Transverse colon (tissue), 4 donors: ENCODE measurements around the gene GOLT1A. TPM values are rescaled to one million over a fixed set of nuclear protein-coding genes. Genes with fewer than 3 reads are reported as not detected.

Source experiments
- DNase-seq: peaks from one replicate; pipeline ENCODE4 v3.0.0-alpha.2; 2019
- H3K27ac ChIP-seq, 4 donors: fragments of 200-600 bp; sonication (generic); 2 replicates each; pipeline ENCODE4 v1.5.1; 2016 to 2018; ENCODE audit warnings: inconsistent platforms in 4 of 4
- H3K27me3 ChIP-seq: fragments of 200-600 bp; sonication (generic); 2 replicates; pipeline ENCODE4 v1.5.1; 2017; ENCODE audit warnings: inconsistent platforms
- H3K36me3 ChIP-seq, 4 donors: fragments of 200-600 bp; sonication (generic); 2 replicates each; pipeline ENCODE4 v1.5.1; 2017 to 2019; ENCODE audit warnings: inconsistent platforms in 4 of 4
- H3K4me1 ChIP-seq, 4 donors: fragments of 200-600 bp; sonication (generic); 2 replicates each; pipeline ENCODE4 v1.5.1; 2017 to 2020; ENCODE audit warnings: inconsistent platforms in 4 of 4
- H3K4me3 ChIP-seq, 4 donors: fragments of 200-600 bp; sonication (generic); 1 replicate in 1 of 4; 2 replicates in 3 of 4; pipeline versions ENCODE4 v1.5.1 to v1.6.1; 2017 to 2019; ENCODE audit warnings: inconsistent platforms in 4 of 4
- H3K9me3 ChIP-seq, 2 donors: fragments of 200-600 bp; sonication (generic); 2 replicates each; pipeline ENCODE4 v1.5.1; 2017 to 2019; ENCODE audit warnings: inconsistent platforms in 2 of 2
- EP300 ChIP-seq: sonication (generic); formaldehyde crosslinking; IDR thresholded peaks from one replicate; pipeline ENCODE4 v1.6.1; 2017; ENCODE audit warnings: antibody characterized with exemption, low read depth
- POLR2A ChIP-seq: fragments of 450-650 bp; IDR thresholded peaks from one replicate; pipeline ENCODE4 v1.6.1; 2016; ENCODE audit warnings: antibody characterized with exemption, mild to moderate bottlenecking, moderate library complexity
- POLR2AphosphoS5 ChIP-seq, 3 donors: sonication (generic); formaldehyde crosslinking; IDR thresholded peaks; one replicate each; pipeline ENCODE4 v1.6.1; 2016; ENCODE audit warnings: antibody characterized with exemption in 3 of 3
- WGBS, 2 donors: methylation state at CpG; one replicate each; pipeline ENCODE4 v1.1.5; 2018; ENCODE audit warnings: low coverage in 1 of 2; 5-methylcytosine and 5-hydroxymethylcytosine counted together
- in situ Hi-C, 4 donors: fragments of 200-750 bp; cut with MboI; loops; one replicate each; pipeline versions ENCODE4 v1.15.0 to v1.15.1; 2017; ENCODE audit warnings: low sequenced_read_pairs in 3 of 4, low pct_ligation_motif_present in 1 of 4, low pct_unique_long_range_greater_than_20kb in 1 of 4
- intact Hi-C: fragments of 100-400 bp; cut with DNase I; formaldehyde crosslinking; loops from one replicate; pipeline ENCODE4 v1.15.1; 2023; ENCODE audit warnings: low total_unique reads
- total RNA-seq, 4 donors: library from RNA; depleted of rRNA; stranded (reverse); fragments of >200 nt; gene quantifications; one replicate each; pipeline ENCODE4 v1.1.0, GENCODE V29; 2016
- TF ChIP-seq, protein P1 (sequence below), 5 experiments: fragments of 200-600 bp in 3 of 5; fragments of 450-650 bp in 2 of 5; sonication (generic) in 3 of 5; IDR thresholded peaks; 1 replicate in 2 of 5; 2 replicates in 3 of 5; pipeline ENCODE4 v1.5.1; 2016 to 2017; ENCODE audit warnings: antibody characterized with exemption in 5 of 5, inconsistent platforms in 3 of 5, mild to moderate bottlenecking in 2 of 5, moderate library complexity in 1 of 5

Gene GOLT1A
- total RNA-seq, 4 donors from 2014 or later, result 9.7 to 13.8 TPM; not detected in 2

- no peak for DNase-seq
- Histone ChIP-seq H3K4me3 (no peak overlapping the region), H3K36me3 (peaks cover 0 to 8% (median 0%) of the 10 kb centered on the region in 4 donors), H3K4me1 (no peaks in the 10 kb centered on the region), H3K9me3 (no peaks in the 10 kb centered on the region), H3K27ac (no peak overlapping the region), H3K27me3 (no peaks in the 10 kb centered on the region)
- TF ChIP-seq, protein P1, sequence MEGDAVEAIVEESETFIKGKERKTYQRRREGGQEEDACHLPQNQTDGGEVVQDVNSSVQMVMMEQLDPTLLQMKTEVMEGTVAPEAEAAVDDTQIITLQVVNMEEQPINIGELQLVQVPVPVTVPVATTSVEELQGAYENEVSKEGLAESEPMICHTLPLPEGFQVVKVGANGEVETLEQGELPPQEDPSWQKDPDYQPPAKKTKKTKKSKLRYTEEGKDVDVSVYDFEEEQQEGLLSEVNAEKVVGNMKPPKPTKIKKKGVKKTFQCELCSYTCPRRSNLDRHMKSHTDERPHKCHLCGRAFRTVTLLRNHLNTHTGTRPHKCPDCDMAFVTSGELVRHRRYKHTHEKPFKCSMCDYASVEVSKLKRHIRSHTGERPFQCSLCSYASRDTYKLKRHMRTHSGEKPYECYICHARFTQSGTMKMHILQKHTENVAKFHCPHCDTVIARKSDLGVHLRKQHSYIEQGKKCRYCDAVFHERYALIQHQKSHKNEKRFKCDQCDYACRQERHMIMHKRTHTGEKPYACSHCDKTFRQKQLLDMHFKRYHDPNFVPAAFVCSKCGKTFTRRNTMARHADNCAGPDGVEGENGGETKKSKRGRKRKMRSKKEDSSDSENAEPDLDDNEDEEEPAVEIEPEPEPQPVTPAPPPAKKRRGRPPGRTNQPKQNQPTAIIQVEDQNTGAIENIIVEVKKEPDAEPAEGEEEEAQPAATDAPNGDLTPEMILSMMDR (IDR thresholded peaks at IDR 0.05), result no peak
- TF ChIP-seq POLR2A (no peak), POLR2AphosphoS5 (IDR thresholded peaks at IDR 0.05) (no peak), EP300 (no peak)
- intact Hi-C loops, result no loop called here
- WGBS, 2 donors, result 93% methylated on average over 4 of the region's 4 CpGs; no CpG with 5 or more reads in 1 of the 2 donors
- in situ Hi-C loops, result no loop called here
Measured at GRCh38 chr1:204246876-204247275, 33.1 kb upstream of the GOLT1A start.

DNA sequence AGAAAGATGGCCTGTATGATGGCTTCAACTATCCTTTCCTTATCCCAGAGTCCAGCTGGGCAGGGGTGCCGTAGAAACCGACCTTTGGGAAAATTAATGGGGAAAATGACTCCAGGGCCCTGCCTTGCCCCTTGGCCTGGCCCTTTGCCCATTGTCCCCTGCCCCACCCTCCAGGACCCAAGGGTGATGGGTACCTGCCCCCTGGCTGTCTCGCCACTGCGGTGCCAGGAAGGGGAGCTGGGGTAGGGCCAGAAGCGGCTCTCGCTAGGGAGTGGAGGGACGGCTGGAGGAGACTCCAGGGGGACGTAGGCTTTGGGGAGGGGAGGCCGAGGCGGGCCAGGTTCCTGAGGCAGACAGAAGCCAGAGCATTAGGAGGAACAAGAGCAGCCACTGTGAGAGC lies 29.1 kb upstream of the GOLT1A start:
- Histone ChIP-seq H3K9me3 (no peaks in the 10 kb centered on the region), H3K4me1 (no peaks in the 10 kb centered on the region), H3K27me3 (no peaks in the 10 kb centered on the region), H3K36me3 (peaks cover 0 to 17% (median 0%) of the 10 kb centered on the region in 4 donors), H3K4me3 (no peak overlapping the region), H3K27ac (no peak overlapping the region)
- intact Hi-C loops, result no loop called here
- TF ChIP-seq POLR2AphosphoS5 (IDR thresholded peaks at IDR 0.05) (no peak), EP300 (no peak), POLR2A (no peak)
- TF ChIP-seq, protein P1 (IDR thresholded peaks at IDR 0.05), result no peak
- WGBS, 2 donors, result 90% methylated on average over 10 of the region's 10 CpGs; no CpG with 5 or more reads in 1 of the 2 donors
- no peak for DNase-seq
- in situ Hi-C loops, result no loop called here

DNA sequence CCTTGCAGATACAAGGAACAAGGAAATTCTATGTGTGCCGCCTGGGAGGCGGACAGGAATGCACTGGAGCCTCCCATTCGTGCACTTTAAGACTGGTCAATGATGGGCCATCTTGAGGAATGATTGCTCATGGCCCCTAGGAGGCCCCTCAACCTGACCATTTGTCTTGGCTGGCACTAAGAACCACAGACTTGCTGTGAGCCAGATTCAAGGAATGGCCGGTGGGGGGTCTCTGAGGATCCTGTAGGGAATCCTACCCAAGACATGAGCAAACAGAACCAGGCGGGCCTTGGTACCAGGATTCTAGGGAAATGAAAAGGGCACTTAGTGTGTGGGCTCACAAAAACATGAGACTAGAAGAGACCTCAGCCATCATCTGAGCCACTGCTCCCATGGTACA lies 28.1 kb upstream of the GOLT1A start:
- Histone ChIP-seq H3K4me1 (no peaks in the 10 kb centered on the region), H3K36me3 (peaks cover 0 to 18% (median 0%) of the 10 kb centered on the region in 4 donors), H3K27me3 (no peaks in the 10 kb centered on the region), H3K4me3 (no peak overlapping the region), H3K9me3 (no peaks in the 10 kb centered on the region), H3K27ac (no peak overlapping the region)
- in situ Hi-C loops, result no loop called here
- intact Hi-C loops, result no loop called here
- TF ChIP-seq POLR2A (no peak), EP300 (no peak), POLR2AphosphoS5 (IDR thresholded peaks at IDR 0.05) (no peak)
- TF ChIP-seq, protein P1 (IDR thresholded peaks at IDR 0.05), result no peak
- no peak for DNase-seq
- WGBS, 2 donors, result 82 to 93% methylated on average over 3 to 5 of the region's 5 CpGs

DNA sequence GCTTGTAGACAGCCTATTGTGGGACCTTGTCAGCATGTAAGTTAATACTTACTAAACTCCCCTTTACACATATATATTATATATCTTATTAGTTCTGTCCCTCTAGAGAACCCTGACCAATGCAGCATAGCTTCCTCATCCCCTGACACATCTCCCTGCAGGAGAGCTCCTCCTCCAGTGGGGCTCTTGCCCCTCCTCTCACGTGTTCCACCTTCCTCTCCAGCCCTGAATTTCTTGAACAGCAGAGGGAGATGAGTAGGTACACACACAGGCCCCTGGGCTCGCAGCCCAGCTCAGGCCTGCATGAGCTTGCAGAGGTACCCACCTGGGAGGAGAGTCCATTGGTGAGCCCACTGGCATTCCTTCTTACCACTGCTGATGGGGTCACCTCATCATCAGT lies 27.3 kb upstream of the GOLT1A start:
- no peak overlapping the region for H3K4me3 ChIP-seq
- H3K27me3 ChIP-seq, result no peaks in the 10 kb centered on the region
- no peak overlapping the region for H3K27ac ChIP-seq
- H3K4me1 ChIP-seq, result no peaks in the 10 kb centered on the region
- intact Hi-C loops, result no loop called here
- 67% methylated on average over 2 of the region's 2 CpGs; no CpG with 5 or more reads in 1 of the 2 donors for WGBS, 2 donors
- no peaks in the 10 kb centered on the region for H3K9me3 ChIP-seq
- in situ Hi-C loops, result no loop called here
- DNase-seq, result no peak
- peaks cover 0 to 18% (median 0%) of the 10 kb centered on the region in 4 donors for H3K36me3 ChIP-seq
- TF ChIP-seq EP300 (no peak), POLR2AphosphoS5 (IDR thresholded peaks at IDR 0.05) (no peak), POLR2A (no peak)
- TF ChIP-seq, protein P1 (IDR thresholded peaks at IDR 0.05), result no peak
